ENCODE results near the gene CNTFR. TPM values are rescaled to one million over a fixed set of nuclear protein-coding genes. Genes with fewer than 3 reads are reported as not detected.

The CNTFR gene
- total RNA-seq, 2 experiments from 2014 or later: not detected

DNA sequence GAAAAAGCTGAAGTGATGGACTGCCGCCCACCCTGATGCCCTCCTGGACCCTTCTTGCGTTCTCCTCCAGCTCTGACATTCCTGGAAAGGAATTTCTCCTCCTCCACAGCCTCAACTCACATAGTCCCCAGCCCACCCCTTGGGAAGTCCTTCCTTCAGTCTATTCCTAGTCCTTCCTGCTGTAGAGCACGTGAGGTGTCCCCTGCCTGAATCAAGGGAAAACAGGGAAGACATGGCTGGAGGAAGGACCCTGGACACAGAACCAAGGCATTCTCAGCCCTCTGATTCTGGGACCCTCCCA is 35.6 kb upstream of the CNTFR start:
- Histone ChIP-seq H3K9me3 (ENCODE audit: low read length) (no peaks in the 10 kb centered on the region), H3K9me2 (ENCODE audit: insufficient read depth, low read length) (no peaks in the 10 kb centered on the region), H3K4me3 (ENCODE audit: low read depth, low read length, poor library complexity, severe bottlenecking) (no peak overlapping the region), H4K20me1 (ENCODE audit: insufficient read depth, low read length) (no peaks in the 10 kb centered on the region), H2AFZ (ENCODE audit: low read length) (no peak overlapping the region), H3K27ac (ENCODE audit: low read depth, low read length, poor library complexity, severe bottlenecking) (no peak overlapping the region), H3K4me1 (ENCODE audit: insufficient read depth, low read length, poor library complexity, severe bottlenecking) (peaks cover 6% of the 10 kb centered on the region), H3K4me2 (ENCODE audit: low read length) (no peak overlapping the region), H3K36me3 (ENCODE audit: insufficient read depth, low read length) (no peaks in the 10 kb centered on the region), H3K79me2 (ENCODE audit: insufficient read depth, low read depth, low read length) (no peaks in the 10 kb centered on the region)
- no peak for TF ChIP-seq EZH2phosphoT487 (IDR thresholded peaks at IDR 0.05; ENCODE audit: borderline replicate concordance, low read depth, low read length)
- TF ChIP-seq, protein P1, sequence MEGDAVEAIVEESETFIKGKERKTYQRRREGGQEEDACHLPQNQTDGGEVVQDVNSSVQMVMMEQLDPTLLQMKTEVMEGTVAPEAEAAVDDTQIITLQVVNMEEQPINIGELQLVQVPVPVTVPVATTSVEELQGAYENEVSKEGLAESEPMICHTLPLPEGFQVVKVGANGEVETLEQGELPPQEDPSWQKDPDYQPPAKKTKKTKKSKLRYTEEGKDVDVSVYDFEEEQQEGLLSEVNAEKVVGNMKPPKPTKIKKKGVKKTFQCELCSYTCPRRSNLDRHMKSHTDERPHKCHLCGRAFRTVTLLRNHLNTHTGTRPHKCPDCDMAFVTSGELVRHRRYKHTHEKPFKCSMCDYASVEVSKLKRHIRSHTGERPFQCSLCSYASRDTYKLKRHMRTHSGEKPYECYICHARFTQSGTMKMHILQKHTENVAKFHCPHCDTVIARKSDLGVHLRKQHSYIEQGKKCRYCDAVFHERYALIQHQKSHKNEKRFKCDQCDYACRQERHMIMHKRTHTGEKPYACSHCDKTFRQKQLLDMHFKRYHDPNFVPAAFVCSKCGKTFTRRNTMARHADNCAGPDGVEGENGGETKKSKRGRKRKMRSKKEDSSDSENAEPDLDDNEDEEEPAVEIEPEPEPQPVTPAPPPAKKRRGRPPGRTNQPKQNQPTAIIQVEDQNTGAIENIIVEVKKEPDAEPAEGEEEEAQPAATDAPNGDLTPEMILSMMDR (conservative IDR thresholded peaks at IDR 0.05; ENCODE audit: low read length): no peak
- intact Hi-C loops (cut with micrococcal nuclease; ENCODE audit: unreplicated experiment): no loop called here
- CTCF ChIA-PET (ENCODE audit: unreplicated experiment): no interaction called here
- DNase-seq (ENCODE audit: low spot score): no peak
- POLR2A ChIA-PET: interaction anchor here (0.8 kb wide), 1 partner anchor 13 kb away, joined by 3 read pairs; no protein-coding TSS in a partner anchor
- no TSS peak for BruUV-seq (replicated peaks)

- Histone ChIP-seq H3K4me2 (ENCODE audit: low read length) (no peak overlapping the region), H3K27ac (ENCODE audit: low read depth, low read length, poor library complexity, severe bottlenecking) (no peak overlapping the region), H4K20me1 (ENCODE audit: insufficient read depth, low read length) (no peaks in the 10 kb centered on the region), H3K79me2 (ENCODE audit: insufficient read depth, low read depth, low read length) (no peaks in the 10 kb centered on the region), H2AFZ (ENCODE audit: low read length) (no peak overlapping the region), H3K36me3 (ENCODE audit: insufficient read depth, low read length) (no peaks in the 10 kb centered on the region), H3K9me2 (ENCODE audit: insufficient read depth, low read length) (no peaks in the 10 kb centered on the region), H3K9me3 (ENCODE audit: low read length) (no peaks in the 10 kb centered on the region), H3K4me1 (ENCODE audit: insufficient read depth, low read length, poor library complexity, severe bottlenecking) (peaks cover 8% of the 10 kb centered on the region), H3K4me3 (ENCODE audit: low read depth, low read length, poor library complexity, severe bottlenecking) (no peak overlapping the region)
- TF ChIP-seq, protein P1 (conservative IDR thresholded peaks at IDR 0.05; ENCODE audit: low read length): no peak
- no peak for TF ChIP-seq EZH2phosphoT487 (IDR thresholded peaks at IDR 0.05; ENCODE audit: borderline replicate concordance, low read depth, low read length)
- ChIA-PET CTCF (ENCODE audit: unreplicated experiment) (no interaction called here), POLR2A (interaction anchor here (0.8 kb wide), 1 partner anchor 14 kb away, joined by 3 read pairs; no protein-coding TSS in a partner anchor)
- intact Hi-C loops (cut with micrococcal nuclease; ENCODE audit: unreplicated experiment): no loop called here
- DNase-seq (ENCODE audit: low spot score): no peak
- BruUV-seq (replicated peaks): no TSS peak
Observed at GRCh38 chr9:34624475-34625185, 35.1 kb upstream of the CNTFR start.

GRCh38 chr9:34623374-34624235 is 34.1 kb upstream of the CNTFR start:
- Histone ChIP-seq H3K9me3 (ENCODE audit: low read length) (no peaks in the 10 kb centered on the region), H3K4me3 (ENCODE audit: low read depth, low read length, poor library complexity, severe bottlenecking) (no peak overlapping the region), H3K36me3 (ENCODE audit: insufficient read depth, low read length) (no peaks in the 10 kb centered on the region), H4K20me1 (ENCODE audit: insufficient read depth, low read length) (no peaks in the 10 kb centered on the region), H3K4me2 (ENCODE audit: low read length) (no peak overlapping the region), H3K9me2 (ENCODE audit: insufficient read depth, low read length) (no peaks in the 10 kb centered on the region), H3K27ac (ENCODE audit: low read depth, low read length, poor library complexity, severe bottlenecking) (no peak overlapping the region), H2AFZ (ENCODE audit: low read length) (no peak overlapping the region), H3K4me1 (ENCODE audit: insufficient read depth, low read length, poor library complexity, severe bottlenecking) (peaks cover 15% of the 10 kb centered on the region), H3K79me2 (ENCODE audit: insufficient read depth, low read depth, low read length) (no peaks in the 10 kb centered on the region)
- TF ChIP-seq EZH2phosphoT487 (IDR thresholded peaks at IDR 0.05; ENCODE audit: borderline replicate concordance, low read depth, low read length): no peak
- TF ChIP-seq, protein P1 (conservative IDR thresholded peaks at IDR 0.05; ENCODE audit: low read length): no peak
- intact Hi-C loops (cut with micrococcal nuclease; ENCODE audit: unreplicated experiment): no loop called here
- BruUV-seq (replicated peaks): no TSS peak
- CTCF ChIA-PET (ENCODE audit: unreplicated experiment): no interaction called here
- DNase-seq (ENCODE audit: low spot score): no peak
- POLR2A ChIA-PET: no interaction called here

Measured in OCI-LY7 (cell line).